Measurements from ENCODE around the gene NT5DC1. TPM values are rescaled to one million over a fixed set of nuclear protein-coding genes. Genes with fewer than 3 reads are reported as not detected.

The NT5DC1 gene
- total and polyA plus RNA-seq, 9 donors: 5.1 to 33.9 (median 27.0) TPM

DNA sequence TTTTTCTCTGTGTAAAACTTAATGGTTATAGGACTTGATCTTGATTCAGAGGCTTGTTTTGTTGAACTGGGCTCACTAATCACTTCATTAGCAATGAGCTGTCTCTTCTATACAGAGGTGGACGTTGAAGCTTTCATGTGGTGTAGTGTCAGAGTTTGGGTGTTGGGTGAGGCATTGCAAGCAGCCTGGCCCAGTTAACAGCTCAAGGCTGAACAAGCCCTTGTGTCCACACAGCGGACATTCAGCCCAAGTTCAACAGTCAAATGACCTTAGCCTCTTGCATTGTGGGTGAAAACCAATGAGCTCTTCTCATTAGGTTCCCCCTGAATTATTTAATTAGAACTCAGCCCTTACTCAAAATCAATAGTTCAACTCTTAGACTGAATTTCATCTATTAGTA lies 12.7 kb downstream of the NT5DC1 start:
- TF ChIP-seq EP300 (IDR thresholded peaks at IDR 0.05) (no peak), POLR2A (IDR thresholded peaks at IDR 0.05) (no peak)
- TF ChIP-seq, protein P1, sequence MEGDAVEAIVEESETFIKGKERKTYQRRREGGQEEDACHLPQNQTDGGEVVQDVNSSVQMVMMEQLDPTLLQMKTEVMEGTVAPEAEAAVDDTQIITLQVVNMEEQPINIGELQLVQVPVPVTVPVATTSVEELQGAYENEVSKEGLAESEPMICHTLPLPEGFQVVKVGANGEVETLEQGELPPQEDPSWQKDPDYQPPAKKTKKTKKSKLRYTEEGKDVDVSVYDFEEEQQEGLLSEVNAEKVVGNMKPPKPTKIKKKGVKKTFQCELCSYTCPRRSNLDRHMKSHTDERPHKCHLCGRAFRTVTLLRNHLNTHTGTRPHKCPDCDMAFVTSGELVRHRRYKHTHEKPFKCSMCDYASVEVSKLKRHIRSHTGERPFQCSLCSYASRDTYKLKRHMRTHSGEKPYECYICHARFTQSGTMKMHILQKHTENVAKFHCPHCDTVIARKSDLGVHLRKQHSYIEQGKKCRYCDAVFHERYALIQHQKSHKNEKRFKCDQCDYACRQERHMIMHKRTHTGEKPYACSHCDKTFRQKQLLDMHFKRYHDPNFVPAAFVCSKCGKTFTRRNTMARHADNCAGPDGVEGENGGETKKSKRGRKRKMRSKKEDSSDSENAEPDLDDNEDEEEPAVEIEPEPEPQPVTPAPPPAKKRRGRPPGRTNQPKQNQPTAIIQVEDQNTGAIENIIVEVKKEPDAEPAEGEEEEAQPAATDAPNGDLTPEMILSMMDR (IDR thresholded peaks at IDR 0.05): no peak
- no peaks in the 10 kb centered on the region for H3K9me3 ChIP-seq
- H3K36me3 ChIP-seq: no peaks in the 10 kb centered on the region
- H3K27me3 ChIP-seq: no peaks in the 10 kb centered on the region
- no peaks in the 10 kb centered on the region for H3K4me1 ChIP-seq (ENCODE audit: insufficient read depth)
- DNase-seq: no peak
- 87 to 95% (median 94%) methylated on average over 2 of the region's 2 CpGs for WGBS, 3 donors
- no peak overlapping the region for H3K27ac ChIP-seq
- intact Hi-C loops (cut with DNase I): no loop called here
- no peak overlapping the region for H3K4me3 ChIP-seq

DNA sequence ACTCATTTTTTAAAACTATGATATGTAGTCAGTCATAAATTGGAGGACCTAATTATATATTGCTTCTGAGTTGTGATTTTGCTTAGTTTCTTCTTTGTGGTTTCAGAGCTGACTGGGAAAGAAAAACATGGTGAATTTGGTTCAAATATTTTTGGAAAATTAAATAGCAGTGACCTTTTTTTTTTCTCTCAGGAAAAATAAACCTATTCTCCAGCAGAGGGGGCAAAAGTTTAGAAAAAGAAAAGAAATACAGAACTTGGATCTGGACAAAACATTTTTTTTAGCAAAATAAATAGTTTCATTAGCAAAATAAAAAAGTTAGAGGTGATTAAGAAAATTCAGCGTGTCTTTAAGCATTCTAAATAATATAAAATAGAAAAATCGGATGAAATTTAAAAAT lies 15.1 kb downstream of the NT5DC1 start:
- no peak overlapping the region for H3K4me3 ChIP-seq
- no peaks in the 10 kb centered on the region for H3K9me3 ChIP-seq
- no peaks in the 10 kb centered on the region for H3K36me3 ChIP-seq
- DNase-seq: no peak
- whole genome bisulfite sequencing, 3 donors: 13 to 30% (median 16%) methylated on average over 2 of the region's 2 CpGs
- H3K4me1 ChIP-seq (ENCODE audit: insufficient read depth): no peaks in the 10 kb centered on the region
- TF ChIP-seq POLR2A (IDR thresholded peaks at IDR 0.05) (no peak), EP300 (IDR thresholded peaks at IDR 0.05) (no peak)
- TF ChIP-seq, protein P1 (IDR thresholded peaks at IDR 0.05): no peak
- intact Hi-C loops (cut with DNase I): no loop called here
- H3K27me3 ChIP-seq: no peaks in the 10 kb centered on the region
- no peak overlapping the region for H3K27ac ChIP-seq

DNA sequence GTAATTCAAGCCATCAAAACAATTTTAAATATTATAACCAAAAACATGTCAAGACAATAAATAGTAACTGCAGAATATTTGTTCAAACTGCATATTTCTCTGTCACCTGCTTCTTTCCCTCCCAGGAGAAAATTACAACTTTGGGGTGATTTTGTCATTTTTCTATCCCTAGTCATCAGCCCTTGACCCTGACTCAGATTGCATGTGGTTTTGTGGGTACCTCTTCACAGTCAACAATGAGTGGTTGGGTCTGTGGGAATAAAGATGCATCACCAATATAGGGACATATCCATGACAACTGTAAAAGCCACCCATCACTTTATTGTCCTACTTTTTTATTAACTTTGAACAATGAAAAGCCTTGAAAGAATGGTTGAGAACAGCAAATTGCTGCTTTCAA lies 18.0 kb downstream of the NT5DC1 start:
- Histone ChIP-seq H3K9me3 (no peaks in the 10 kb centered on the region), H3K4me3 (no peak overlapping the region), H3K4me1 (ENCODE audit: insufficient read depth) (no peaks in the 10 kb centered on the region), H3K36me3 (no peaks in the 10 kb centered on the region), H3K27me3 (no peaks in the 10 kb centered on the region), H3K27ac (no peak overlapping the region)
- no peak for TF ChIP-seq EP300 (IDR thresholded peaks at IDR 0.05)
- TF ChIP-seq, protein P1 (IDR thresholded peaks at IDR 0.05): no peak
- TF ChIP-seq POLR2A (IDR thresholded peaks at IDR 0.05): no peak
- DNase-seq: no peak
- intact Hi-C loops (cut with DNase I): no loop called here

DNA sequence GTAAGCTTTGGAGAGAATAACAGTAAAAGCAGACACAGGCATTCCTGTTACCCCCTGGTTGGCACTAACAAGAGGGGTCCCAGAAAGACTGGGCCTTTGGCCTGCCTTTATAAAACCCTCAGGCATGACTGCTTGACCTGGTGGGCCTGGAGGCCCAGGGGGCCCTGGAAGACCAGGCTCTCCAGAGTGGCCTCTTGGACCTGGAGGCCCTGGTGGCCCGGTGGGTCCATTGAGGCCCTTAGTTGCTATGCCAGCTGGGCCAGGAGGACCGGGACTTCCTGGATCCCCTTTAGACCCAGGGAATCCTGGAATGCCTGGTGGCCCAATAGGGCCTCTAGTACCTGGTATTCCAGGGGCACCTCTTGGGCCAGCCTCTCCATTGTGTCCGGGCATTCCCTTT lies 19.8 kb downstream of the NT5DC1 start:
- TF ChIP-seq POLR2A (IDR thresholded peaks at IDR 0.05) (no peak), EP300 (IDR thresholded peaks at IDR 0.05) (no peak)
- TF ChIP-seq, protein P1 (IDR thresholded peaks at IDR 0.05): no peak
- Histone ChIP-seq H3K27ac (no peak overlapping the region), H3K9me3 (no peaks in the 10 kb centered on the region), H3K4me3 (no peak overlapping the region), H3K36me3 (no peaks in the 10 kb centered on the region), H3K4me1 (ENCODE audit: insufficient read depth) (no peaks in the 10 kb centered on the region), H3K27me3 (no peaks in the 10 kb centered on the region)
- no peak for DNase-seq
- intact Hi-C loops (cut with DNase I): no loop called here
- 97 to 100% (median 97%) methylated on average over 3 of the region's 3 CpGs for WGBS, 3 donors

DNA sequence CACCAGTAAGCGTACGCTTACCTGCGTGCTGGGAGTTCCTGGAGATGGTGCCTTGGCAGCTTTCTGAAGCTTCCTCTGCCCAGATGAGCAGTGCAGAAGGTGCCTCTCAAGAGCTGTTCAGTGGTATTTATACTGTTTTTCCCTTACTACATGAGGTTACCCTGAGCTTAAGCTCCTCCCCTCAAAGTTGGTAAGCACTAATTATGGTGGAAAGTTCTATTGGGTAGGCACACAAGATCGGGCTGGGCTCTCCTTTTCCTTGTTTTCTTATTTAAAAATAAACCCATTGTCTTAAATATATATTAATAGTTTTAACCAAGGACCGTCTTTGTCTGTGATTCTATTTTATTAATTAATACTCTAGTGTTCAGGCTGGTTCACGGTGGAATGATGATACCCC lies 25.4 kb downstream of the NT5DC1 start, which contains the start of gene COL10A1:
TSS of gene COL10A1 (minus strand) at position 101 of the 400 bp plus-strand sequence. CDS start 640 bp downstream, outside the sequence.
- H3K27ac ChIP-seq: no peak within 1 kb of the TSS
- no peaks in the 10 kb centered on the region for H3K9me3 ChIP-seq
- TF ChIP-seq EP300 (IDR thresholded peaks at IDR 0.05) (no peak), POLR2A (IDR thresholded peaks at IDR 0.05) (no peak)
- TF ChIP-seq, protein P1 (IDR thresholded peaks at IDR 0.05): no peak
- no peaks in the 10 kb centered on the region for H3K36me3 ChIP-seq
- DNase-seq: no peak
- WGBS, 3 donors: 94 to 95% (median 94%) methylated on average over 6 of the region's 6 CpGs
- H3K4me1 ChIP-seq (ENCODE audit: insufficient read depth): no peaks in the 10 kb centered on the region
- no peaks in the 10 kb centered on the region for H3K27me3 ChIP-seq
- intact Hi-C loops (cut with DNase I): no loop called here
- no peak within 1 kb of the TSS for H3K4me3 ChIP-seq
